ENCODE data around the gene KCTD1. TPM values are rescaled to one million over a fixed set of nuclear protein-coding genes. Genes with fewer than 3 reads are reported as not detected.

Gene KCTD1
- total and polyA plus RNA-seq, 4 donors = 4.0 to 17.5 (median 9.2) TPM

DNA sequence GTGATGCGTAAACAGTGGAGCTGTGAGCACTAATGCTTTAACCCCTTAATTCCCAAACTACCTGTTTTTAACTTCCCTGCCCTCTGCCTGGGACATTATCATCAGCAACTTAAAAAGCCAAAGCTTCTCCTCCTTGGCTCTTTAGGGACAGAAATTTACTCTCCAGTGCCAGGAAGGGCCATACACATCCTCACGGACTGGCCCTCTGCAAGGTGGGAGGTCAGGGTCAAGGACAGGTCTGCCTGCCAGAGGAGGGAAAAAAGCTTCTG, 21.5 kb downstream of the KCTD1 start:
- ATAC-seq (ENCODE audit: insufficient read depth, low FRiP score) = no peak
- no peaks in the 10 kb centered on the region for H3K27me3 ChIP-seq (ENCODE audit: control insufficient read depth in 3 of 3, insufficient read depth in 3 of 3, low read length in 2 of 3)
- no peak overlapping the region for H3K27ac ChIP-seq (ENCODE audit: low read depth in 1 of 2, low read length in 1 of 2)
- peaks cover 0 to 12% (median 0%) of the 10 kb centered on the region in 5 donors for H3K4me1 ChIP-seq (ENCODE audit: control insufficient read depth in 5 of 5, insufficient read depth in 5 of 5, low read length in 5 of 5)
- no peaks in the 10 kb centered on the region for H3K36me3 ChIP-seq (ENCODE audit: control insufficient read depth in 4 of 4, insufficient read depth in 4 of 4, low read length in 4 of 4)
- 83 to 96% methylated on average over 2 of the region's 2 CpGs for WGBS, 2 donors
- TF ChIP-seq, protein P1, sequence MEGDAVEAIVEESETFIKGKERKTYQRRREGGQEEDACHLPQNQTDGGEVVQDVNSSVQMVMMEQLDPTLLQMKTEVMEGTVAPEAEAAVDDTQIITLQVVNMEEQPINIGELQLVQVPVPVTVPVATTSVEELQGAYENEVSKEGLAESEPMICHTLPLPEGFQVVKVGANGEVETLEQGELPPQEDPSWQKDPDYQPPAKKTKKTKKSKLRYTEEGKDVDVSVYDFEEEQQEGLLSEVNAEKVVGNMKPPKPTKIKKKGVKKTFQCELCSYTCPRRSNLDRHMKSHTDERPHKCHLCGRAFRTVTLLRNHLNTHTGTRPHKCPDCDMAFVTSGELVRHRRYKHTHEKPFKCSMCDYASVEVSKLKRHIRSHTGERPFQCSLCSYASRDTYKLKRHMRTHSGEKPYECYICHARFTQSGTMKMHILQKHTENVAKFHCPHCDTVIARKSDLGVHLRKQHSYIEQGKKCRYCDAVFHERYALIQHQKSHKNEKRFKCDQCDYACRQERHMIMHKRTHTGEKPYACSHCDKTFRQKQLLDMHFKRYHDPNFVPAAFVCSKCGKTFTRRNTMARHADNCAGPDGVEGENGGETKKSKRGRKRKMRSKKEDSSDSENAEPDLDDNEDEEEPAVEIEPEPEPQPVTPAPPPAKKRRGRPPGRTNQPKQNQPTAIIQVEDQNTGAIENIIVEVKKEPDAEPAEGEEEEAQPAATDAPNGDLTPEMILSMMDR (IDR thresholded peaks at IDR 0.05; ENCODE audit: control extremely low read depth, extremely low read depth) = no peak
- H3K9me3 ChIP-seq (ENCODE audit: control insufficient read depth in 4 of 4, insufficient read depth in 3 of 4, low read length in 3 of 4) = no peaks in the 10 kb centered on the region
- no peak for DNase-seq
- no peak overlapping the region for H3K4me3 ChIP-seq
- no peak overlapping the region for H3K9ac ChIP-seq (ENCODE audit: insufficient read depth in 1 of 2, low read length in 2 of 2)

DNA sequence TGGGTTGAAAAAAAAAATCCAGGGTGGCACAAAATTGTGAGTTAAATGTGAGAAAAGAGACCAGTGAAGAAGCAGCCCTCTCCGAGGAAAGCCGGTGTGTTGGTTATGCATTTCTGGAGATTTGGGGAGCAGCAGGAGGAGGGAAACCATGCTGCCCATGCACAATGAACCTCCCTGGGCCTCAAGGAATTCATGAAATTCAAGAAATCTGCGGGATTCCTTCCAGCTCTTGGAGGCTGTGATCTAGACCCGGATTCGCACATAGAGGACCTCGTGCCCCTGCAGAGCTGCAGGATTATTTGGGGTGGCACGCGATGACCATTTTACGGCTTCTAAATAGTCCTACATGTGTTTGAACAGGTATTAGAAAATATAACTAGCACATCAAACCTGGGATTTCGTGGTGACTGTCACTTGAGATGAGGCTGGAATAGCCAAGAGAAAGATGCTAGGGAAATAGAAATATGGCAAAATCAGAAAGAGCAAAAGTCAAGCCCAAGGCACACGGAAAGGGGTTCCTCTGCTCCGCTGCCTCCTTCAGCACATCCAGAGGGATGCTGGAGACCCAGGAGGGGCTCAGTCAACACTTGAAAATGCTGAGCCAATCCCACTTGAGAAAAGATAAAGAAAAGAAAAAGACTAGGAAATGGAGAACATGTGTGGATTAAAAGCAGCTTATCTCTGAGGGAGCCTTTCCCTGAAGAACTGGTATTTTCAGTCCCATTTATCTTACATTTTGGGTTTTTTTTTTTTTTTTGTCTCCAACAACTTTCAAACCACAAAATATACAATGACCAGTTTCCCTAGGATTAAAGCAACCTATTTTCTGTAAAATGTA, 22.0 kb downstream of the KCTD1 start:
- no peak for ATAC-seq (ENCODE audit: insufficient read depth, low FRiP score)
- Histone ChIP-seq H3K4me1 (ENCODE audit: control insufficient read depth in 5 of 5, insufficient read depth in 5 of 5, low read length in 5 of 5) (peaks cover 0 to 12% (median 0%) of the 10 kb centered on the region in 5 donors), H3K27me3 (ENCODE audit: control insufficient read depth in 3 of 3, insufficient read depth in 3 of 3, low read length in 2 of 3) (no peaks in the 10 kb centered on the region), H3K9me3 (ENCODE audit: control insufficient read depth in 4 of 4, insufficient read depth in 3 of 4, low read length in 3 of 4) (no peaks in the 10 kb centered on the region), H3K4me3 (no peak overlapping the region), H3K36me3 (ENCODE audit: control insufficient read depth in 4 of 4, insufficient read depth in 4 of 4, low read length in 4 of 4) (no peaks in the 10 kb centered on the region), H3K9ac (ENCODE audit: insufficient read depth in 1 of 2, low read length in 2 of 2) (no peak overlapping the region), H3K27ac (ENCODE audit: low read depth in 1 of 2, low read length in 1 of 2) (no peak overlapping the region)
- TF ChIP-seq, protein P1 (IDR thresholded peaks at IDR 0.05; ENCODE audit: control extremely low read depth, extremely low read depth) = no peak
- no peak for DNase-seq
- WGBS, 2 donors = 82 to 83% methylated on average over 12 of the region's 12 CpGs

DNA sequence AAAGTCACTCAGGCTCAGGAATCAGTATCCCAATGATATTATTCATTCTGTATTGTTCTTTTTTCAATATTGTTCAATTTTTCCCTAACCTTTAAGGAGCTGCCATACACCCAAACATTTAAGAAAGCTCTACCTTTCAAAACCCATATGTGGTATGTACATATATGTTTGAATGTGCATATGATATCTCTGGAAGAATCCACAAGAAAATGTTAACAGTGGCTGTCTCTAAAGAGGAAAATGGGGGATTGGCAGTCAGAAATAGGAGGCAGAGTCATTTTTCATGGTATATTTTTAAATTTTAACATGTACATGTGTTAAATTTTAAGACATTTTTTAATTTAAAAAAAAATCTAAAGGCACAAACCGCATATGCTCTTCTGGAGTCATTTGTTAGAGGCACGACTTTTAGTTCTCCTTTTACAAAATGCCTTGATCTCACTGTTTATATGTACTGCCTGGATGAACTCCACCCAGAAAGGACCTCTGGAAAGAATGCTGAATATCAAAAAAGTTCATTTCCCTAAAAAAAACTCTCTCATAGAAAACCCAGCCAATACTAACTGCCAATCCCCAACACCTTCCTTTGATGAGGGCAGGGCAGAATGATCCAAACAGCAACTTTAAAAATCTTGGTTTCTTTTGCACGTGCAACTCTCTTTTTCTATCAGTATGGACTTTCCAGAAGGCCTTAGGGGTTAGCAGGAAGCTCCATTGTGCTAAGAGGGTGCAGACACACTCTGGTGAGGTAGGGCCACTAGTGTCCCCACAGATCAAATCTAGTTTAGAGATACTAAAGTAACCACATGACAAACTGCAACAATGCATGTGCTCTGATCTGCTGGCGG, 23.6 kb downstream of the KCTD1 start:
- TF ChIP-seq, protein P1 (IDR thresholded peaks at IDR 0.05; ENCODE audit: control extremely low read depth, extremely low read depth) = no peak
- Histone ChIP-seq H3K4me3 (no peak overlapping the region), H3K36me3 (ENCODE audit: control insufficient read depth in 4 of 4, insufficient read depth in 4 of 4, low read length in 4 of 4) (no peaks in the 10 kb centered on the region), H3K4me1 (ENCODE audit: control insufficient read depth in 5 of 5, insufficient read depth in 5 of 5, low read length in 5 of 5) (peaks cover 0 to 12% (median 0%) of the 10 kb centered on the region in 5 donors), H3K27me3 (ENCODE audit: control insufficient read depth in 3 of 3, insufficient read depth in 3 of 3, low read length in 2 of 3) (no peaks in the 10 kb centered on the region), H3K9ac (ENCODE audit: insufficient read depth in 1 of 2, low read length in 2 of 2) (no peak overlapping the region), H3K27ac (ENCODE audit: low read depth in 1 of 2, low read length in 1 of 2) (no peak overlapping the region), H3K9me3 (ENCODE audit: control insufficient read depth in 4 of 4, insufficient read depth in 3 of 4, low read length in 3 of 4) (no peaks in the 10 kb centered on the region)
- WGBS, 2 donors = 62 to 68% methylated on average over 4 of the region's 4 CpGs
- ATAC-seq (ENCODE audit: insufficient read depth, low FRiP score) (no peak), DNase-seq (no peak)
